NCI-H748 (cell line): ENCODE measurements around the gene HHAT.
"Not testable (repeated sequence)": the region's sequence is repeated elsewhere in the genome, so short reads cannot be mapped to it uniquely, and the experiment has no call there.

Source experiments
- DNase-seq: peaks from one replicate; lab custom pipeline; 2025; ENCODE audit not compliant: unreplicated experiment; lab: John Stamatoyannopoulos, UW

Gene HHAT

GRCh38 chr1:210385228-210385627 lies 56.5 kb downstream of the HHAT start:
- DNase-seq: no peak

- DNase-seq: no peak
Observed at GRCh38 chr1:210394281-210394821, 65.6 kb downstream of the HHAT start.

- DNase-seq: no peak
Observed at GRCh38 chr1:210396541-210396940, 67.8 kb downstream of the HHAT start.

GRCh38 chr1:210397252-210397651 lies 68.5 kb downstream of the HHAT start:
- DNase-seq: no peak

- no peak for DNase-seq
Observed at GRCh38 chr1:210397681-210398080, 69.0 kb downstream of the HHAT start.

- DNase-seq: no peak
Observed at GRCh38 chr1:210398466-210398865, 69.8 kb downstream of the HHAT start.

GRCh38 chr1:210400043-210400840 lies 71.5 kb downstream of the HHAT start:
- DNase-seq: peak; percentile 52

- no peak for DNase-seq
Observed at GRCh38 chr1:210402560-210402959, 73.9 kb downstream of the HHAT start.

GRCh38 chr1:210405316-210405715 lies 76.6 kb downstream of the HHAT start:
- DNase-seq: no peak

GRCh38 chr1:210406341-210406740 lies 77.6 kb downstream of the HHAT start:
- DNase-seq: not testable (repeated sequence)

- peak; percentile 59 for DNase-seq
Observed at GRCh38 chr1:210407207-210407886, 78.6 kb downstream of the HHAT start.

GRCh38 chr1:210407887-210408252 lies 79.2 kb downstream of the HHAT start:
- DNase-seq: no peak

GRCh38 chr1:210412240-210412639 lies 83.5 kb downstream of the HHAT start:
- no peak for DNase-seq

GRCh38 chr1:210413951-210414350 lies 85.2 kb downstream of the HHAT start:
- DNase-seq: no peak

- no peak for DNase-seq
Observed at GRCh38 chr1:210415846-210416448, 87.2 kb downstream of the HHAT start.

GRCh38 chr1:210416681-210417080 lies 88.0 kb downstream of the HHAT start:
- DNase-seq: no peak

- no peak for DNase-seq
Observed at GRCh38 chr1:210417881-210418280, 89.2 kb downstream of the HHAT start.

- DNase-seq: no peak
Observed at GRCh38 chr1:210418863-210419650, 90.4 kb downstream of the HHAT start.

- DNase-seq: not testable (repeated sequence)
Observed at GRCh38 chr1:210426696-210427095, 98.0 kb downstream of the HHAT start.

- DNase-seq: no peak
Observed at GRCh38 chr1:210428696-210429095, 100.0 kb downstream of the HHAT start.

- no peak for DNase-seq
Observed at GRCh38 chr1:210434223-210434622, 105.5 kb downstream of the HHAT start.
